H1 (cell line): ENCODE results near the gene SPTBN1. TPM values are rescaled to one million over a fixed set of nuclear protein-coding genes. Genes with fewer than 3 reads are reported as not detected.

Experiments
- CTCF ChIA-PET: fragments of 300-600 bp; sonication (Branson Sonifier 250); formaldehyde crosslinking; loops from one replicate; lab custom pipeline; 2021; ENCODE audit not compliant: partially characterized antibody; lab: Charles Lee
- POLR2A ChIA-PET: fragments of 300-600 bp; sonication (Branson Sonifier 250); formaldehyde crosslinking; loops from one replicate; lab custom pipeline; 2021; ENCODE audit warnings: inconsistent platforms; ENCODE audit not compliant: partially characterized antibody; lab: Charles Lee
- DNase-seq, 2 experiments: peaks; one replicate each; pipeline versions ENCODE4 v3.0.0 to v3.0.0-alpha.2; 2010 to 2022; ENCODE audit warnings: low spot score in 2 of 2, low read depth in 1 of 2, mixed read lengths in 1 of 2
- FAIRE-seq: peaks from 2 replicates; lab custom pipeline; 2011; peaks lifted over from hg19 to GRCh38; lab: Jason Lieb, UNC
- H2AFZ ChIP-seq: 2 replicates; pipeline ENCODE4 v1.8.1; 2012; ENCODE audit warnings: low read length, inconsistent platforms
- H2AK5ac ChIP-seq: 2 replicates; pipeline ENCODE4 v1.6.1; 2013; ENCODE audit warnings: low read depth, low read length
- H2BK120ac ChIP-seq: replicated peaks from 2 replicates; pipeline ENCODE3; 2013; ENCODE audit warnings: low read depth, low read length, inconsistent platforms
- H2BK12ac ChIP-seq: 2 replicates; pipeline ENCODE4 v1.6.1; 2013; ENCODE audit warnings: low read depth, low read length
- H2BK15ac ChIP-seq: 2 replicates; pipeline ENCODE4 v1.6.1; 2013; ENCODE audit warnings: low read length
- H2BK20ac ChIP-seq: 2 replicates; pipeline ENCODE4 v1.6.1; 2013; ENCODE audit warnings: low read length
- H2BK5ac ChIP-seq: 2 replicates; pipeline ENCODE4 v1.6.1; 2013; ENCODE audit warnings: low read depth, low read length
- H3K14ac ChIP-seq: 2 replicates; pipeline ENCODE4 v1.6.1; 2013; ENCODE audit warnings: inconsistent platforms; ENCODE audit not compliant: insufficient read length
- H3K18ac ChIP-seq: 2 replicates; pipeline ENCODE4 v1.6.1; 2013; ENCODE audit warnings: low read length; ENCODE audit errors: extremely low read depth
- H3K23ac ChIP-seq: 2 replicates; pipeline ENCODE4 v1.6.1; 2013; ENCODE audit warnings: inconsistent platforms; ENCODE audit not compliant: insufficient read length
- H3K23me2 ChIP-seq: 2 replicates; pipeline ENCODE4 v1.6.1; 2013; ENCODE audit warnings: low read depth, low read length
- H3K27ac ChIP-seq: 2 replicates; pipeline ENCODE4 v1.6.1; 2011; ENCODE audit warnings: low read depth, low read length, inconsistent platforms
- H3K27me3 ChIP-seq, 4 experiments: replicated peaks in 1 of 4; 1 replicate in 1 of 4; 2 replicates in 3 of 4; pipeline versions ENCODE4 v1.6.1 to v1.8.1; 2011 to 2013; ENCODE audit warnings: low read length in 3 of 4, mild to moderate bottlenecking in 3 of 4, inconsistent platforms in 2 of 4, mixed read lengths in 2 of 4, moderate library complexity in 1 of 4; ENCODE audit not compliant: control insufficient read depth in 3 of 4, insufficient read depth in 3 of 4; ENCODE audit errors: extremely low read depth in 1 of 4
- H3K36me3 ChIP-seq, 4 experiments: 2 replicates each; pipeline versions ENCODE4 v1.6.1 to v1.8.1; 2011 to 2013; ENCODE audit warnings: mild to moderate bottlenecking in 4 of 4, low read length in 3 of 4, moderate library complexity in 2 of 4, control low read depth in 1 of 4, inconsistent platforms in 1 of 4; ENCODE audit not compliant: insufficient read depth in 4 of 4, control insufficient read depth in 2 of 4
- H3K4ac ChIP-seq: replicated peaks from 2 replicates; pipeline ENCODE3; 2013; ENCODE audit warnings: low read length, low read depth, mixed read lengths, inconsistent platforms; ENCODE audit not compliant: insufficient read length
- H3K4me1 ChIP-seq, 4 experiments: replicated peaks in 1 of 4; 1 replicate in 1 of 4; 2 replicates in 3 of 4; pipeline versions ENCODE4 v1.6.1 to v1.8.1; 2011 to 2013; ENCODE audit warnings: low read length in 3 of 4, inconsistent platforms in 2 of 4, mixed read lengths in 1 of 4; ENCODE audit not compliant: insufficient read depth in 4 of 4, control insufficient read depth in 3 of 4
- H3K4me2 ChIP-seq, 2 experiments: 2 replicates each; pipeline versions ENCODE4 v1.6.1 to v1.8.1; 2011 to 2013; ENCODE audit warnings: low read depth in 2 of 2, low read length in 2 of 2, control low read depth in 1 of 2, inconsistent platforms in 1 of 2, mild to moderate bottlenecking in 1 of 2; ENCODE audit not compliant: insufficient read depth in 1 of 2
- H3K4me3 ChIP-seq, 4 experiments: fragments of 200-600, 300-600 bp in 1 of 4; sonication (generic), shearing (Covaris generic), sonication (Bioruptor Twin) in 1 of 4; 2 replicates each; pipeline versions ENCODE4 v1.5.1 to v1.8.1; 2011 to 2016; ENCODE audit warnings: low read length in 4 of 4, low read depth in 3 of 4, control low read depth in 2 of 4, inconsistent platforms in 2 of 4, mild to moderate bottlenecking in 2 of 4, mixed read lengths in 1 of 4, moderate library complexity in 1 of 4; ENCODE audit not compliant: insufficient read depth in 2 of 4; ENCODE audit errors: extremely low read depth in 1 of 4
- H3K56ac ChIP-seq: replicated peaks from 2 replicates; pipeline ENCODE3; 2013; ENCODE audit warnings: low read depth, mild to moderate bottlenecking, mixed read lengths, low read length, inconsistent platforms; ENCODE audit not compliant: insufficient read length
- H3K79me1 ChIP-seq: 2 replicates; pipeline ENCODE4 v1.6.1; 2013; ENCODE audit warnings: low read depth, low read length, control low read depth
- H3K79me2 ChIP-seq, 2 experiments: 2 replicates each; pipeline versions ENCODE4 v1.6.1 to v1.8.1; 2012 to 2013; ENCODE audit warnings: low read length in 2 of 2, mild to moderate bottlenecking in 2 of 2, inconsistent platforms in 1 of 2; ENCODE audit not compliant: insufficient read depth in 2 of 2, control insufficient read depth in 1 of 2
- H3K9ac ChIP-seq, 4 experiments: replicated peaks in 1 of 4; 1 replicate in 1 of 4; 2 replicates in 3 of 4; pipeline versions ENCODE4 v1.6.1 to v1.8.1; 2011 to 2013; ENCODE audit warnings: low read depth in 3 of 4, low read length in 3 of 4, control low read depth in 2 of 4, mild to moderate bottlenecking in 2 of 4, moderate library complexity in 2 of 4, inconsistent platforms in 1 of 4; ENCODE audit errors: extremely low read depth in 1 of 4
- H3K9me3 ChIP-seq, 2 experiments: 2 replicates each; pipeline versions ENCODE4 v1.6.1 to v1.8.1; 2012 to 2013; ENCODE audit warnings: mild to moderate bottlenecking in 2 of 2, moderate library complexity in 2 of 2, control low read depth in 1 of 2, inconsistent platforms in 1 of 2, low read depth in 1 of 2, low read length in 1 of 2, mixed read lengths in 1 of 2; ENCODE audit not compliant: insufficient read depth in 2 of 2
- H4K20me1 ChIP-seq, 2 experiments: replicated peaks in 1 of 2; 2 replicates each; pipeline versions ENCODE3 to v1.8.1; 2011 to 2013; ENCODE audit warnings: inconsistent platforms in 2 of 2, low read length in 2 of 2, mild to moderate bottlenecking in 1 of 2; ENCODE audit not compliant: insufficient read depth in 2 of 2, control insufficient read depth in 1 of 2
- H4K5ac ChIP-seq: 2 replicates; pipeline ENCODE4 v1.6.1; 2013; ENCODE audit warnings: low read length, low read depth, mixed read lengths, inconsistent platforms; ENCODE audit not compliant: insufficient read length
- H4K8ac ChIP-seq: 2 replicates; pipeline ENCODE4 v1.8.0; 2013; ENCODE audit warnings: mild to moderate bottlenecking, moderate library complexity, low read length, inconsistent platforms; ENCODE audit not compliant: insufficient read depth; ENCODE audit errors: extremely low read depth
- H4K91ac ChIP-seq: replicated peaks from 2 replicates; pipeline ENCODE3; 2013; ENCODE audit warnings: low read length, mixed read lengths, inconsistent platforms; ENCODE audit not compliant: insufficient read length
- WGBS, 2 experiments: shearing (Covaris generic) in 1 of 2; methylation state at CpG; one replicate each; pipeline versions ENCODE4 v1.1.6 to v1.1.7; 2013 to 2015; ENCODE audit warnings: low lambda C conversion rate in 2 of 2, mixed read lengths in 2 of 2, inconsistent platforms in 1 of 2, low coverage in 1 of 2, missing lambda C conversion rate in 1 of 2; ENCODE audit not compliant: insufficient replicate concordance in 2 of 2, insufficient coverage in 1 of 2, insufficient read length in 1 of 2; ENCODE audit errors: extremely low coverage in 1 of 2, missing lambda C conversion rate in 1 of 2; 5-methylcytosine and 5-hydroxymethylcytosine counted together
- polyA plus RNA-seq, 7 experiments: library from polyadenylated mRNA; depleted of rRNA in 3 of 7; stranded (reverse) in 5 of 7; unstranded in 2 of 7; fragments of >200 nt in 5 of 7; fragments of 200-250 nt in 2 of 7; gene quantifications; 1 replicate in 5 of 7; 2 replicates in 1 of 7; 4 replicates in 1 of 7; pipeline versions ENCODE4 v1.2.1 to v1.2.3, GENCODE V29; 2011 to 2013; ENCODE audit warnings: missing spikeins in 2 of 7, mixed read lengths in 2 of 7
- total RNA-seq: library from RNA; stranded (reverse); fragmentation: NEBNext Ultra II Directional; extraction: Animal tissue kit (Norgen Biotek cat#: 25700); gene quantifications from 2 replicates; pipeline ENCODE4 v1.2.1, GENCODE V29; 2021

The SPTBN1 gene
- total and polyA plus RNA-seq, 2 of the 8 experiments (the other 6 are each of a cell fraction or from before 2014, with no cell fraction given): 31.8 to 180 TPM

DNA sequence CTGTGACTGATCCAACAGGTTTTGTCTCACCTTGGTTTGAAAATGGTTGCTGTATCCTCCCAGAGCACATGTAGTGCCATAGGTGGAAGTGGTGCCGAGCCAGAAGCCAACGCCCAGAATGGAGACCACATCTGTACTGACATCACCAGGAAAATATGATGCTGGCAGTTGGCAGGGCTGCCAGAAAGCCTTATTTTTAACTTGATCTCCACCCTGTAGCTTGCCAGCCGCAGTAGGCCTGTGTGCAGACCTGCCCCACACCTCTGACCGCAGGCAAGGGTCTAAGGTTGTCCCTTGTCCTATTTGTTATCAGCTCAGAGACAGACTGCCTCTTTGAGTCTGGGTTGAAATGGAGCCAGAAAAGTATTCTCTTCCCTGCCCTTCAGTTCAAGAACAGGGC, 143.8 kb downstream of the SPTBN1 start:
- Histone ChIP-seq H3K4me3 (no peak overlapping the region), H2BK15ac (no peak overlapping the region), H3K18ac (no peak overlapping the region), H3K4ac (no peak overlapping the region), H3K14ac (no peak overlapping the region), H3K23me2 (no peaks in the 10 kb centered on the region), H4K91ac (no peak overlapping the region), H4K20me1 (peaks cover 19 to 22% of the 10 kb centered on the region in 2 experiments), H2BK12ac (no peak overlapping the region), H3K4me2 (no peak overlapping the region), H2AK5ac (no peak overlapping the region), H3K4me1 (peaks cover 0 to 24% (median 3%) of the 10 kb centered on the region in 4 experiments; a peak in 3 of 7 replicates), H3K36me3 (peaks cover 0 to 13% (median 8%) of the 10 kb centered on the region in 4 experiments; a peak in 6 of 8 replicates), H2BK120ac (no peak overlapping the region), H3K79me1 (peaks cover 29% of the 10 kb centered on the region), H3K9ac (no peak overlapping the region), H3K27ac (no peak overlapping the region), H2AFZ (no peak overlapping the region), H3K9me3 (no peaks in the 10 kb centered on the region), H3K79me2 (peaks cover under 1 to 99% of the 10 kb centered on the region in 2 experiments; a peak in 3 of 4 replicates), H3K23ac (no peak overlapping the region), H3K56ac (no peak overlapping the region), H4K5ac (no peak overlapping the region), H3K27me3 (no peaks in the 10 kb centered on the region), H2BK20ac (no peak overlapping the region), H2BK5ac (no peak overlapping the region), H4K8ac (no peak overlapping the region)
- FAIRE-seq (no peak), DNase-seq (no peak)
- 94% methylated on average over 4 of the region's 4 CpGs; no CpG with 5 or more reads in 1 of the 2 experiments for WGBS, 2 experiments
- CTCF ChIA-PET: interaction anchor here (0.8 to 1.7 kb wide), 7 partner anchors 9 to 493 kb away, joined by 3 to 5 read pairs (median 3); no protein-coding TSS in a partner anchor
- POLR2A ChIA-PET: interaction anchor here (0.8 to 2.1 kb wide), 2 partner anchors 41 to 79 kb away, joined by 3 to 5 read pairs; no protein-coding TSS in a partner anchor
